ENCODE data around the gene RAB11A. TPM values are rescaled to one million over a fixed set of nuclear protein-coding genes. Genes with fewer than 3 reads are reported as not detected.

The RAB11A gene
- total RNA-seq, 1 donor from 2014 or later, result 350 TPM

DNA sequence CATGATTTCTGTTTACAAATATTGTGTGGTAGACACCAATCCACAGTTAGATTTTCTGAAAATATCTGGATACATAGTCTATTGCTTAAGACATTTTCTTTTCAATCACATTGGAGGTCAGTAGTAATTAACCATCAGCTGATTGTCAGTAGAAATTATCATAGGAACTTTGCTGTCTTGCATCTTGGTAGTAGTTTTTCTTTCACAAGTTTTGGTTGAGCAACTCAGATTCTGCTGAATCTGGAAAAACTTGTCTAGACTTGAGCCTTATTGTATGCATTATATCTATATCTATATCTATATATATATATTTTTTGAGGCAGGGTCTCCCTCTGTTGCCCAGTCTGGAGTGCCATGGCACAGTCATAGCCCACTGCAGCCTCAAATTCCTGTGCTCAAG, 4.0 kb downstream of the RAB11A start:
- no peak for DNase-seq (ENCODE audit: low read depth)
- TF ChIP-seq, protein P1, sequence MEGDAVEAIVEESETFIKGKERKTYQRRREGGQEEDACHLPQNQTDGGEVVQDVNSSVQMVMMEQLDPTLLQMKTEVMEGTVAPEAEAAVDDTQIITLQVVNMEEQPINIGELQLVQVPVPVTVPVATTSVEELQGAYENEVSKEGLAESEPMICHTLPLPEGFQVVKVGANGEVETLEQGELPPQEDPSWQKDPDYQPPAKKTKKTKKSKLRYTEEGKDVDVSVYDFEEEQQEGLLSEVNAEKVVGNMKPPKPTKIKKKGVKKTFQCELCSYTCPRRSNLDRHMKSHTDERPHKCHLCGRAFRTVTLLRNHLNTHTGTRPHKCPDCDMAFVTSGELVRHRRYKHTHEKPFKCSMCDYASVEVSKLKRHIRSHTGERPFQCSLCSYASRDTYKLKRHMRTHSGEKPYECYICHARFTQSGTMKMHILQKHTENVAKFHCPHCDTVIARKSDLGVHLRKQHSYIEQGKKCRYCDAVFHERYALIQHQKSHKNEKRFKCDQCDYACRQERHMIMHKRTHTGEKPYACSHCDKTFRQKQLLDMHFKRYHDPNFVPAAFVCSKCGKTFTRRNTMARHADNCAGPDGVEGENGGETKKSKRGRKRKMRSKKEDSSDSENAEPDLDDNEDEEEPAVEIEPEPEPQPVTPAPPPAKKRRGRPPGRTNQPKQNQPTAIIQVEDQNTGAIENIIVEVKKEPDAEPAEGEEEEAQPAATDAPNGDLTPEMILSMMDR (conservative IDR thresholded peaks at IDR 0.05; ENCODE audit: low read depth, low read length), result no peak
- H3K4me3 ChIP-seq (ENCODE audit: low read depth, low read length), result no peak overlapping the region

DNA sequence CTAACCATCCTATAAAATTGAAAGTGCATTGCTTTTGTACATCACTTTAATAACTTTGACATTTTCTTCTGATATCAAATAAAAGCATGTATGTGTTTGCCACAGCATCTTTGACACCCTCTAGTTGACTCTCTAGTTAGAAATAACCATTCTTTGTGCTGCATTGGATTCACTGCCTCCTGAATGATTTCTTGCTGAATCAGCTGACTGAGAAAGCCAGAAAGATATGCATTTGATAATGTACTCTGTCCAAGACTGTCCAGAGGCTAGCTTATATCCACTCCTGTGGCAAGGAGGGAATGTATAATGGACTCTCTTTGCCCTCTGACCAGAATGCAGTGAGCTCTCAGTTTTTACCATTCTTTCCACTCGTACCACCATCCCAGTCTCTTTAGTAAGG, 6.2 kb downstream of the RAB11A start:
- TF ChIP-seq, protein P1 (conservative IDR thresholded peaks at IDR 0.05; ENCODE audit: low read depth, low read length), result no peak
- DNase-seq (ENCODE audit: low read depth), result no peak
- H3K4me3 ChIP-seq (ENCODE audit: low read depth, low read length), result no peak overlapping the region

DNA sequence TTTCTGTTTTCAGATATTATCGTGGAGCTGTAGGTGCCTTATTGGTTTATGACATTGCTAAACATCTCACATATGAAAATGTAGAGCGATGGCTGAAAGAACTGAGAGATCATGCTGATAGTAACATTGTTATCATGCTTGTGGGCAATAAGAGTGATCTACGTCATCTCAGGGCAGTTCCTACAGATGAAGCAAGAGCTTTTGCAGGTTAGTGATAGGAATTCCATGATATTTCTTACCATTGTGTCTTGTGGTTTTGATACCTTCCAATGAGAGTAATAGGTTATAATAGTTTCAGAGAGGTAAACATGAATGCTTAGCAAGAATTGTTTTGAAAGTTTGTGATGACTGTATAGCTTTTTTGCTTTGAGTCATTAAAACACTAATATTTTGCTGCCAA, 8.5 kb downstream of the RAB11A start:
- H3K4me3 ChIP-seq (ENCODE audit: low read depth, low read length), result no peak overlapping the region
- DNase-seq (ENCODE audit: low read depth), result no peak
- TF ChIP-seq, protein P1 (conservative IDR thresholded peaks at IDR 0.05; ENCODE audit: low read depth, low read length), result no peak

DNA sequence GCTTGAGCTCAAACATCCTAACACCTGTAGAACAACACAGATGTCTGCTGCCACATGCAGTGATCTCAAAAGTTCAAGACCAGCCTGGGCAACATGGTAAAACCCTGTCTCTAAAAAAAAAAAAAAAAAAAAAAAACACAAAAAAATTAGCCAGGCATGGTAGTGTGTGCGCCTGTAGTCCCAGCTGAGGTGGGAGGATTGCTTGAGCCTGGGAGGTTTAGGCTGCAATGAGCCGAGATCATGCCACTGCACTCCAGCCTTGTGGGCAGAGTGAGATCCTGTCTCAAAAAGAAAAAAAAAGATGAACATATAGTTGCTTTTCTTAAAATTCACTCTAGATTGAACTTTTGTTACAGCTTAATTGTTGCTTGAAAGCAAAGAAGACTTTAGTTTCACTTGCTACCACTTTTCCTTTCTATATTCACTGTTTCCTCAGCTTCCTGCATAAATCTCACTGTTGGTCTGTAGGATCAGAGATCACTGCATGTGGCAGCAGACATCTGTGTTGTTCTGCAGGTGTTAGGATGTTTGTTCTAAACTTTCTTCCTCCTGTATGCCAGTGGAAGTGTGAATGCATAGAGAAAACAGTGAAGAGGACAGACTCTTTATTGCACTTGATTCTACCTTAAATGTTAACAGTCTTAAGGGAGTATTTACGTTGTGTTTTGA, 12.6 kb downstream of the RAB11A start:
- TF ChIP-seq, protein P1 (conservative IDR thresholded peaks at IDR 0.05; ENCODE audit: low read depth, low read length), result no peak
- no peak for DNase-seq (ENCODE audit: low read depth)
- H3K4me3 ChIP-seq (ENCODE audit: low read depth, low read length), result no peak overlapping the region

DNA sequence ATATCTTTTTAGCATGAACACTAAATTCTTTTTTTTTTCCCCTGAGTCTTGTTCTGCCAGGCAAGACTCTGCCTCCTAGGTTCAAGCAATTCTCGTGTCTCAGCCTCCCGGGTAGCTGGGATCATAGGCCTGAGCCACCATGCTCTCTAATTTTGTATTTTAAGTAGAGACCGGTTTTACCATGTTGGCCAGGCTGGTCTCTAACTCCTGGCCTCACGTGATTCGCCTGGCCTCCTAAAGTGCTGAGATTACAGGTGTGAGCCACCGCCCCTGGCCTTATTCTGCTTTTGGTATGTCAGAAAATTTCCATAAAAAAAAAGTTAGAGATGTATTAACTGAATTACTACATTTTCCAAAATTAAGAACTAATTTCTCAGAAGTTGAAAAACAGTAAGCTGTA, 14.3 kb downstream of the RAB11A start:
- no peak overlapping the region for H3K4me3 ChIP-seq (ENCODE audit: low read depth, low read length)
- no peak for DNase-seq (ENCODE audit: low read depth)
- TF ChIP-seq, protein P1 (conservative IDR thresholded peaks at IDR 0.05; ENCODE audit: low read depth, low read length), result no peak

DNA sequence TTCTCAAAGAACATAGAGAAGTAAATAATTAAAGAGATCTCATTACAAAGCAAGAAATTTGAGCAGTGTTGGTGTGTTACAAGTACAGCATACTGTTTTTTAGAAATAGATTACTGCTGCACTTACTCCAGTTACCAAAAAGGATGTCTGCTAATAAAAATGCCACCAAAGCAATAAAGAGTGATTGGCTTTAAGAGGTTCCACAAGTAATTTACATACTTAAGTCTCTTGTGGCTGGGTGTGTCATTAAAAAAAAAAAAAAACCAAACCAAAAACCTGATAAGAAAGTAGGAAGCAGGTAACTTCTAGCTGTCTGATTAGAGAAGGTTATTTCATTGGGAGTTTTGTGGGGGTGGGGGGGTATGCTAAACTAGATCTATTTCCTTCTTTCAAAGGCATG, 15.2 kb downstream of the RAB11A start:
- DNase-seq (ENCODE audit: low read depth), result no peak
- H3K4me3 ChIP-seq (ENCODE audit: low read depth, low read length), result no peak overlapping the region
- TF ChIP-seq, protein P1 (conservative IDR thresholded peaks at IDR 0.05; ENCODE audit: low read depth, low read length), result no peak

DNA sequence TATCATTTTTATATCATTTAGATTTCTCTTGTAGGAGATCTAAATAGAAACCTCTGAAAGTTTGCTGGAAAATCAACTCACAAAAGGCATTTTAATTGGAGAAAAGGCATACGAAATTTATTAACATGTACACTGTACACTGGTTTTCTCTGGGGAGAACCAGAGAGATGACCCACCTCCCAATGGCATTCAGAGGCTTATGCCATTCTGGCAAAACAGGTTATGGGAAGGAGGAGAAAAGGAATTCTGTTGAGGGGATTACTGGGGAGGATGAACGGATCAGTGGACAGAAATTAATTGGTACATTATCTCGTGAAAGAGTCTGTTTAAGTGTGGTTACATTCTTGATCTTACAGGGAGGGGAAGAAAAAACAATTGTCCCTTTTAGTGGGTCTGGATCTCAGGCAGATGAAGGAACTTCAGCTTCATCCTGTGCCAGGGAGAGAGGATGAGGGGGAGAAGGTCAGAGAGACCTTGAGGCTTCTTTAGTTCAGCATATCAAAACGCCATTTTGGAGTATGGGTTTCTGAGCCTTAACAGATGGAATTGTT, 16.5 kb downstream of the RAB11A start:
- H3K4me3 ChIP-seq (ENCODE audit: low read depth, low read length), result no peak overlapping the region
- TF ChIP-seq, protein P1 (conservative IDR thresholded peaks at IDR 0.05; ENCODE audit: low read depth, low read length), result no peak
- no peak for DNase-seq (ENCODE audit: low read depth)

Measured in epithelial cell of proximal tubule (primary cell).